Liver (tissue), 9 donors: Measurements from ENCODE around the gene CCNK. TPM values are rescaled to one million over a fixed set of nuclear protein-coding genes. Genes with fewer than 3 reads are reported as not detected.

Experiments used
- DNase-seq: peaks from one replicate; pipeline ENCODE4 v3.0.0-alpha.2; 2017; ENCODE audit warnings: low spot score
- H3K27ac ChIP-seq, 2 donors: one replicate each; pipeline ENCODE4 v1.7.0; 2013; ENCODE audit warnings: inconsistent platforms in 2 of 2, low read length in 2 of 2, control low read depth in 1 of 2, low read depth in 1 of 2, mild to moderate bottlenecking in 1 of 2
- H3K27me3 ChIP-seq, 4 donors: one replicate each; pipeline versions ENCODE4 v1.6.1 to v1.7.0; 2013; ENCODE audit warnings: low read length in 3 of 4, inconsistent platforms in 1 of 4, mild to moderate bottlenecking in 1 of 4, moderate library complexity in 1 of 4; ENCODE audit not compliant: control insufficient read depth in 4 of 4, insufficient read depth in 4 of 4
- H3K36me3 ChIP-seq, 4 donors: one replicate each; pipeline versions ENCODE4 v1.6.1 to v1.7.0; 2013; ENCODE audit warnings: low read length in 3 of 4, mild to moderate bottlenecking in 3 of 4, low read depth in 1 of 4, moderate library complexity in 1 of 4; ENCODE audit not compliant: control insufficient read depth in 4 of 4, insufficient read depth in 3 of 4
- H3K4me1 ChIP-seq, 4 donors: one replicate each; pipeline versions ENCODE4 v1.6.1 to v1.7.0; 2013; ENCODE audit warnings: low read length in 3 of 4, mild to moderate bottlenecking in 3 of 4, moderate library complexity in 1 of 4; ENCODE audit not compliant: control insufficient read depth in 4 of 4, insufficient read depth in 4 of 4
- H3K4me3 ChIP-seq, 3 donors: one replicate each; pipeline versions ENCODE4 v1.6.1 to v1.7.0; 2013; ENCODE audit warnings: low read length in 3 of 3, control low read depth in 1 of 3, low read depth in 1 of 3, mild to moderate bottlenecking in 1 of 3
- H3K9ac ChIP-seq, 2 donors: one replicate each; pipeline ENCODE4 v1.7.0; 2013; ENCODE audit warnings: low read length in 2 of 2, mild to moderate bottlenecking in 2 of 2, moderate library complexity in 2 of 2, control low read depth in 1 of 2, low read depth in 1 of 2
- H3K9me3 ChIP-seq, 4 donors: one replicate each; pipeline versions ENCODE4 v1.6.1 to v1.7.0; 2013; ENCODE audit warnings: low read length in 3 of 4; ENCODE audit not compliant: control insufficient read depth in 4 of 4
- ATF3 ChIP-seq: IDR thresholded peaks from 2 replicates; pipeline ENCODE4 v1.6.1; 2016; ENCODE audit warnings: antibody characterized with exemption
- CTCF ChIP-seq: fragments of 150-350 bp; IDR thresholded peaks from 2 replicates; pipeline ENCODE4 v1.5.1; 2017; ENCODE audit warnings: improper control_type of control experiment, low read depth, low read length; ENCODE audit not compliant: missing input control
- EGR1 ChIP-seq, 2 donors: IDR thresholded peaks; 2 replicates each; pipeline ENCODE4 v1.6.1; 2016 to 2018; ENCODE audit warnings: antibody characterized with exemption in 2 of 2, low read depth in 2 of 2
- FOXA1 ChIP-seq: IDR thresholded peaks from 2 replicates; pipeline ENCODE4 v1.6.1; 2016; ENCODE audit warnings: antibody characterized with exemption
- FOXA2 ChIP-seq: IDR thresholded peaks from 2 replicates; pipeline ENCODE4 v1.6.1; 2016; ENCODE audit warnings: antibody characterized with exemption
- GABPA ChIP-seq, 2 donors: IDR thresholded peaks in 1 of 2; conservative IDR thresholded peaks in 1 of 2; 2 replicates each; pipeline ENCODE4 v1.6.1; 2016; ENCODE audit warnings: antibody characterized with exemption in 2 of 2, mild to moderate bottlenecking in 1 of 2, moderate library complexity in 1 of 2
- HNF4A ChIP-seq, 2 donors: conservative IDR thresholded peaks; 2 replicates each; pipeline ENCODE4 v1.6.1; 2016; ENCODE audit warnings: antibody characterized with exemption in 2 of 2, mild to moderate bottlenecking in 2 of 2
- HNF4G ChIP-seq: IDR thresholded peaks from 2 replicates; pipeline ENCODE4 v1.6.1; 2016; ENCODE audit warnings: antibody characterized with exemption
- JUND ChIP-seq, 2 donors: IDR thresholded peaks; 2 replicates each; pipeline ENCODE4 v1.6.1; 2016; ENCODE audit warnings: antibody characterized with exemption in 2 of 2
- NR2F2 ChIP-seq: IDR thresholded peaks from 2 replicates; pipeline ENCODE4 v1.6.1; 2016; ENCODE audit warnings: antibody characterized with exemption
- RAD21 ChIP-seq, 2 donors: IDR thresholded peaks; 2 replicates each; pipeline ENCODE4 v1.6.1; 2016; ENCODE audit warnings: antibody characterized with exemption in 2 of 2, mild to moderate bottlenecking in 2 of 2
- REST ChIP-seq: IDR thresholded peaks from 2 replicates; pipeline ENCODE4 v1.6.1; 2016; ENCODE audit warnings: antibody characterized with exemption, mild to moderate bottlenecking
- RXRA ChIP-seq, 2 donors: IDR thresholded peaks; 2 replicates each; pipeline ENCODE4 v1.6.1; 2017 to 2018; ENCODE audit warnings: antibody characterized with exemption in 2 of 2, mild to moderate bottlenecking in 1 of 2
- SP1 ChIP-seq: IDR thresholded peaks from 2 replicates; pipeline ENCODE4 v1.6.1; 2018; ENCODE audit warnings: antibody characterized with exemption, mild to moderate bottlenecking
- TAF1 ChIP-seq: conservative IDR thresholded peaks from 2 replicates; pipeline ENCODE4 v1.6.1; 2016; ENCODE audit warnings: antibody characterized with exemption, mild to moderate bottlenecking
- YY1 ChIP-seq: IDR thresholded peaks from 2 replicates; pipeline ENCODE4 v1.6.1; 2016; ENCODE audit warnings: antibody characterized with exemption, mild to moderate bottlenecking
- WGBS: extraction: QIAGEN DNeasy Blood & Tissue Kit; methylation state at CpG from one replicate; pipeline ENCODE4 v1.1.7; 2013; 5-methylcytosine and 5-hydroxymethylcytosine counted together
- polyA plus RNA-seq, 2 donors: library from polyadenylated mRNA; stranded (reverse) in 1 of 2; unstranded in 1 of 2; fragments of 200-250 nt in 1 of 2; fragments of >200 nt in 1 of 2; fragmentation: Nextera tagmentation in 1 of 2; extraction: Ambion mirVana in 1 of 2; gene quantifications; one replicate each; pipeline versions ENCODE4 v1.2.1 to v1.2.3, GENCODE V29; 2013 to 2015
- total RNA-seq, 2 donors: library from RNA; depleted of rRNA; stranded (reverse); fragments of >200 nt; gene quantifications; one replicate each; pipeline ENCODE4 v1.2.3, GENCODE V29; 2014
- TF ChIP-seq, protein P1 (sequence below): IDR thresholded peaks from 2 replicates; pipeline ENCODE4 v1.6.1; 2016; ENCODE audit warnings: antibody characterized with exemption
- TF ChIP-seq, protein P2 (sequence below): IDR thresholded peaks from 2 replicates; pipeline ENCODE4 v1.6.1; 2016; ENCODE audit warnings: antibody characterized with exemption
- donor health status: healthy.
- donor health status: healthy.
- donor health status: healthy.
- donor health status: healthy.
- donor health status: healthy.

CCNK gene
- total and polyA plus RNA-seq, 4 donors = 7.7 to 33.4 (median 13.2) TPM

GRCh38 chr14:99475660-99476059 lies 5.5 kb upstream of the CCNK start:
- H3K9ac ChIP-seq = no peak overlapping the region
- no peak for TF ChIP-seq ATF3
- TF ChIP-seq HNF4G = no peak
- TF ChIP-seq JUND (IDR thresholded peaks at IDR 0.05) = no peak
- no peak for TF ChIP-seq SP1
- no peak for TF ChIP-seq HNF4A (conservative IDR thresholded peaks at IDR 0.05)
- TF ChIP-seq NR2F2 = no peak
- no peak for TF ChIP-seq FOXA1
- TF ChIP-seq TAF1 = no peak
- no peak for TF ChIP-seq EGR1 (IDR thresholded peaks at IDR 0.05; ENCODE audit: low read depth in 2 of 2)
- H3K9me3 ChIP-seq = no peaks in the 10 kb centered on the region
- no peak for DNase-seq
- 69% methylated on average over 2 of the region's 2 CpGs for WGBS
- no peaks in the 10 kb centered on the region for H3K36me3 ChIP-seq
- H3K27me3 ChIP-seq = no peaks in the 10 kb centered on the region
- H3K27ac ChIP-seq = no peak overlapping the region
- peaks cover 0 to 30% (median 24%) of the 10 kb centered on the region in 4 donors for H3K4me1 ChIP-seq
- H3K4me3 ChIP-seq = no peak overlapping the region

GRCh38 chr14:99476864-99477263 lies 4.3 kb upstream of the CCNK start:
- no peak overlapping the region for H3K9ac ChIP-seq
- TF ChIP-seq TAF1 (no peak), GABPA (IDR thresholded peaks at IDR 0.05 in 1 of 2, conservative IDR thresholded peaks at IDR 0.05 in 1 of 2) (no peak)
- no peaks in the 10 kb centered on the region for H3K36me3 ChIP-seq
- H3K27me3 ChIP-seq = no peaks in the 10 kb centered on the region
- no peak overlapping the region for H3K27ac ChIP-seq
- peaks cover 0 to 31% (median 25%) of the 10 kb centered on the region in 4 donors for H3K4me1 ChIP-seq
- no peak for DNase-seq
- H3K9me3 ChIP-seq = no peaks in the 10 kb centered on the region
- 60% methylated on average over 1 of the region's 1 CpG for WGBS
- no peak overlapping the region for H3K4me3 ChIP-seq

GRCh38 chr14:99478128-99478527 lies 3.1 kb upstream of the CCNK start:
- no peak for DNase-seq
- H3K27ac ChIP-seq = no peak overlapping the region
- no peaks in the 10 kb centered on the region for H3K27me3 ChIP-seq
- no peak overlapping the region for H3K9ac ChIP-seq
- H3K9me3 ChIP-seq = no peaks in the 10 kb centered on the region
- H3K4me1 ChIP-seq = peaks cover 4 to 43% (median 37%) of the 10 kb centered on the region in 4 donors
- WGBS = 74% methylated on average over 4 of the region's 4 CpGs
- H3K36me3 ChIP-seq = no peaks in the 10 kb centered on the region
- TF ChIP-seq REST = no peak
- TF ChIP-seq NR2F2 = no peak
- no peak for TF ChIP-seq RXRA (IDR thresholded peaks at IDR 0.05)
- no peak for TF ChIP-seq HNF4A (conservative IDR thresholded peaks at IDR 0.05)
- TF ChIP-seq GABPA (IDR thresholded peaks at IDR 0.05 in 1 of 2, conservative IDR thresholded peaks at IDR 0.05 in 1 of 2) = no peak
- TF ChIP-seq RAD21 (IDR thresholded peaks at IDR 0.05) = no peak
- TF ChIP-seq SP1 = no peak
- no peak for TF ChIP-seq ATF3
- TF ChIP-seq, protein P1, sequence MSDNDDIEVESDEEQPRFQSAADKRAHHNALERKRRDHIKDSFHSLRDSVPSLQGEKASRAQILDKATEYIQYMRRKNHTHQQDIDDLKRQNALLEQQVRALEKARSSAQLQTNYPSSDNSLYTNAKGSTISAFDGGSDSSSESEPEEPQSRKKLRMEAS = no peak
- no peak for TF ChIP-seq FOXA2
- TF ChIP-seq EGR1 (IDR thresholded peaks at IDR 0.05; ENCODE audit: low read depth in 2 of 2) = no peak
- no peak for TF ChIP-seq YY1
- TF ChIP-seq, protein P2, sequence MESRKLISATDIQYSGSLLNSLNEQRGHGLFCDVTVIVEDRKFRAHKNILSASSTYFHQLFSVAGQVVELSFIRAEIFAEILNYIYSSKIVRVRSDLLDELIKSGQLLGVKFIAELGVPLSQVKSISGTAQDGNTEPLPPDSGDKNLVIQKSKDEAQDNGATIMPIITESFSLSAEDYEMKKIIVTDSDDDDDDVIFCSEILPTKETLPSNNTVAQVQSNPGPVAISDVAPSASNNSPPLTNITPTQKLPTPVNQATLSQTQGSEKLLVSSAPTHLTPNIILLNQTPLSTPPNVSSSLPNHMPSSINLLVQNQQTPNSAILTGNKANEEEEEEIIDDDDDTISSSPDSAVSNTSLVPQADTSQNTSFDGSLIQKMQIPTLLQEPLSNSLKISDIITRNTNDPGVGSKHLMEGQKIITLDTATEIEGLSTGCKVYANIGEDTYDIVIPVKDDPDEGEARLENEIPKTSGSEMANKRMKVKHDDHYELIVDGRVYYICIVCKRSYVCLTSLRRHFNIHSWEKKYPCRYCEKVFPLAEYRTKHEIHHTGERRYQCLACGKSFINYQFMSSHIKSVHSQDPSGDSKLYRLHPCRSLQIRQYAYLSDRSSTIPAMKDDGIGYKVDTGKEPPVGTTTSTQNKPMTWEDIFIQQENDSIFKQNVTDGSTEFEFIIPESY = no peak
- no peak for TF ChIP-seq HNF4G
- no peak for TF ChIP-seq JUND (IDR thresholded peaks at IDR 0.05)
- no peak for TF ChIP-seq TAF1
- TF ChIP-seq CTCF = no peak
- TF ChIP-seq FOXA1 = no peak
- no peak overlapping the region for H3K4me3 ChIP-seq
